Liver (tissue), 9 donors: ENCODE measurements around the gene NAGS. TPM values are rescaled to one million over a fixed set of nuclear protein-coding genes. Genes with fewer than 3 reads are reported as not detected.
A peak's percentile ranks its signal among the peaks of the same experiment; 100 is the strongest.

ENCODE experiments used
- DNase-seq: peaks from one replicate; pipeline ENCODE4 v3.0.0-alpha.2; 2017; ENCODE audit warnings: low spot score
- H3K27ac ChIP-seq, 2 donors: one replicate each; pipeline ENCODE4 v1.7.0; 2013; ENCODE audit warnings: inconsistent platforms in 2 of 2, low read length in 2 of 2, control low read depth in 1 of 2, low read depth in 1 of 2, mild to moderate bottlenecking in 1 of 2
- H3K27me3 ChIP-seq, 4 donors: one replicate each; pipeline versions ENCODE4 v1.6.1 to v1.7.0; 2013; ENCODE audit warnings: low read length in 3 of 4, inconsistent platforms in 1 of 4, mild to moderate bottlenecking in 1 of 4, moderate library complexity in 1 of 4; ENCODE audit not compliant: control insufficient read depth in 4 of 4, insufficient read depth in 4 of 4
- H3K36me3 ChIP-seq, 4 donors: one replicate each; pipeline versions ENCODE4 v1.6.1 to v1.7.0; 2013; ENCODE audit warnings: low read length in 3 of 4, mild to moderate bottlenecking in 3 of 4, low read depth in 1 of 4, moderate library complexity in 1 of 4; ENCODE audit not compliant: control insufficient read depth in 4 of 4, insufficient read depth in 3 of 4
- H3K4me1 ChIP-seq, 4 donors: one replicate each; pipeline versions ENCODE4 v1.6.1 to v1.7.0; 2013; ENCODE audit warnings: low read length in 3 of 4, mild to moderate bottlenecking in 3 of 4, moderate library complexity in 1 of 4; ENCODE audit not compliant: control insufficient read depth in 4 of 4, insufficient read depth in 4 of 4
- H3K4me3 ChIP-seq, 3 donors: one replicate each; pipeline versions ENCODE4 v1.6.1 to v1.7.0; 2013; ENCODE audit warnings: low read length in 3 of 3, control low read depth in 1 of 3, low read depth in 1 of 3, mild to moderate bottlenecking in 1 of 3
- H3K9ac ChIP-seq, 2 donors: one replicate each; pipeline ENCODE4 v1.7.0; 2013; ENCODE audit warnings: low read length in 2 of 2, mild to moderate bottlenecking in 2 of 2, moderate library complexity in 2 of 2, control low read depth in 1 of 2, low read depth in 1 of 2
- H3K9me3 ChIP-seq, 4 donors: one replicate each; pipeline versions ENCODE4 v1.6.1 to v1.7.0; 2013; ENCODE audit warnings: low read length in 3 of 4; ENCODE audit not compliant: control insufficient read depth in 4 of 4
- FOXA2 ChIP-seq: IDR thresholded peaks from 2 replicates; pipeline ENCODE4 v1.6.1; 2016; ENCODE audit warnings: antibody characterized with exemption
- GABPA ChIP-seq, 2 donors: IDR thresholded peaks in 1 of 2; conservative IDR thresholded peaks in 1 of 2; 2 replicates each; pipeline ENCODE4 v1.6.1; 2016; ENCODE audit warnings: antibody characterized with exemption in 2 of 2, mild to moderate bottlenecking in 1 of 2, moderate library complexity in 1 of 2
- HNF4A ChIP-seq, 2 donors: conservative IDR thresholded peaks; 2 replicates each; pipeline ENCODE4 v1.6.1; 2016; ENCODE audit warnings: antibody characterized with exemption in 2 of 2, mild to moderate bottlenecking in 2 of 2
- HNF4G ChIP-seq: IDR thresholded peaks from 2 replicates; pipeline ENCODE4 v1.6.1; 2016; ENCODE audit warnings: antibody characterized with exemption
- JUND ChIP-seq, 2 donors: IDR thresholded peaks; 2 replicates each; pipeline ENCODE4 v1.6.1; 2016; ENCODE audit warnings: antibody characterized with exemption in 2 of 2
- NR2F2 ChIP-seq: IDR thresholded peaks from 2 replicates; pipeline ENCODE4 v1.6.1; 2016; ENCODE audit warnings: antibody characterized with exemption
- RAD21 ChIP-seq, 2 donors: IDR thresholded peaks; 2 replicates each; pipeline ENCODE4 v1.6.1; 2016; ENCODE audit warnings: antibody characterized with exemption in 2 of 2, mild to moderate bottlenecking in 2 of 2
- RXRA ChIP-seq, 2 donors: IDR thresholded peaks; 2 replicates each; pipeline ENCODE4 v1.6.1; 2017 to 2018; ENCODE audit warnings: antibody characterized with exemption in 2 of 2, mild to moderate bottlenecking in 1 of 2
- SP1 ChIP-seq: IDR thresholded peaks from 2 replicates; pipeline ENCODE4 v1.6.1; 2018; ENCODE audit warnings: antibody characterized with exemption, mild to moderate bottlenecking
- TAF1 ChIP-seq: conservative IDR thresholded peaks from 2 replicates; pipeline ENCODE4 v1.6.1; 2016; ENCODE audit warnings: antibody characterized with exemption, mild to moderate bottlenecking
- YY1 ChIP-seq: IDR thresholded peaks from 2 replicates; pipeline ENCODE4 v1.6.1; 2016; ENCODE audit warnings: antibody characterized with exemption, mild to moderate bottlenecking
- WGBS: extraction: QIAGEN DNeasy Blood & Tissue Kit; methylation state at CpG from one replicate; pipeline ENCODE4 v1.1.7; 2013; 5-methylcytosine and 5-hydroxymethylcytosine counted together
- polyA plus RNA-seq, 2 donors: library from polyadenylated mRNA; stranded (reverse) in 1 of 2; unstranded in 1 of 2; fragments of 200-250 nt in 1 of 2; fragments of >200 nt in 1 of 2; fragmentation: Nextera tagmentation in 1 of 2; extraction: Ambion mirVana in 1 of 2; gene quantifications; one replicate each; pipeline versions ENCODE4 v1.2.1 to v1.2.3, GENCODE V29; 2013 to 2015
- total RNA-seq, 2 donors: library from RNA; depleted of rRNA; stranded (reverse); fragments of >200 nt; gene quantifications; one replicate each; pipeline ENCODE4 v1.2.3, GENCODE V29; 2014
- TF ChIP-seq, protein P1 (sequence below): IDR thresholded peaks from 2 replicates; pipeline ENCODE4 v1.6.1; 2016; ENCODE audit warnings: antibody characterized with exemption
- TF ChIP-seq, protein P2 (sequence below): IDR thresholded peaks from 2 replicates; pipeline ENCODE4 v1.6.1; 2016; ENCODE audit warnings: antibody characterized with exemption
- TF ChIP-seq, protein P3 (sequence below): IDR thresholded peaks from 2 replicates; pipeline ENCODE4 v1.6.1; 2016; ENCODE audit warnings: antibody characterized with exemption, mild to moderate bottlenecking
- TF ChIP-seq, protein P4 (sequence below): fragments of 150-350 bp; IDR thresholded peaks from 2 replicates; pipeline ENCODE4 v1.5.1; 2017; ENCODE audit warnings: improper control_type of control experiment, low read depth, low read length; ENCODE audit not compliant: missing input control
- TF ChIP-seq, protein P5 (sequence below): IDR thresholded peaks from 2 replicates; pipeline ENCODE4 v1.6.1; 2016; ENCODE audit warnings: antibody characterized with exemption
- donor health status: healthy.
- donor health status: healthy.
- donor health status: healthy.
- donor health status: healthy.
- donor health status: healthy.

Gene NAGS
- total and polyA plus RNA-seq, 4 donors = 21.5 to 29.8 (median 28.2) TPM

- TF ChIP-seq NR2F2 (no peak), RXRA (IDR thresholded peaks at IDR 0.05) (no peak), YY1 (no peak), HNF4A (conservative IDR thresholded peaks at IDR 0.05) (no peak), GABPA (IDR thresholded peaks at IDR 0.05 in 1 of 2, conservative IDR thresholded peaks at IDR 0.05 in 1 of 2) (no peak), FOXA2 (no peak), SP1 (no peak), JUND (IDR thresholded peaks at IDR 0.05) (no peak), RAD21 (IDR thresholded peaks at IDR 0.05) (no peak), TAF1 (no peak)
- TF ChIP-seq, protein P1, sequence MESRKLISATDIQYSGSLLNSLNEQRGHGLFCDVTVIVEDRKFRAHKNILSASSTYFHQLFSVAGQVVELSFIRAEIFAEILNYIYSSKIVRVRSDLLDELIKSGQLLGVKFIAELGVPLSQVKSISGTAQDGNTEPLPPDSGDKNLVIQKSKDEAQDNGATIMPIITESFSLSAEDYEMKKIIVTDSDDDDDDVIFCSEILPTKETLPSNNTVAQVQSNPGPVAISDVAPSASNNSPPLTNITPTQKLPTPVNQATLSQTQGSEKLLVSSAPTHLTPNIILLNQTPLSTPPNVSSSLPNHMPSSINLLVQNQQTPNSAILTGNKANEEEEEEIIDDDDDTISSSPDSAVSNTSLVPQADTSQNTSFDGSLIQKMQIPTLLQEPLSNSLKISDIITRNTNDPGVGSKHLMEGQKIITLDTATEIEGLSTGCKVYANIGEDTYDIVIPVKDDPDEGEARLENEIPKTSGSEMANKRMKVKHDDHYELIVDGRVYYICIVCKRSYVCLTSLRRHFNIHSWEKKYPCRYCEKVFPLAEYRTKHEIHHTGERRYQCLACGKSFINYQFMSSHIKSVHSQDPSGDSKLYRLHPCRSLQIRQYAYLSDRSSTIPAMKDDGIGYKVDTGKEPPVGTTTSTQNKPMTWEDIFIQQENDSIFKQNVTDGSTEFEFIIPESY = no peak
- TF ChIP-seq, protein P2, sequence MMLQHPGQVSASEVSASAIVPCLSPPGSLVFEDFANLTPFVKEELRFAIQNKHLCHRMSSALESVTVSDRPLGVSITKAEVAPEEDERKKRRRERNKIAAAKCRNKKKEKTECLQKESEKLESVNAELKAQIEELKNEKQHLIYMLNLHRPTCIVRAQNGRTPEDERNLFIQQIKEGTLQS = no peak
- TF ChIP-seq, protein P3, sequence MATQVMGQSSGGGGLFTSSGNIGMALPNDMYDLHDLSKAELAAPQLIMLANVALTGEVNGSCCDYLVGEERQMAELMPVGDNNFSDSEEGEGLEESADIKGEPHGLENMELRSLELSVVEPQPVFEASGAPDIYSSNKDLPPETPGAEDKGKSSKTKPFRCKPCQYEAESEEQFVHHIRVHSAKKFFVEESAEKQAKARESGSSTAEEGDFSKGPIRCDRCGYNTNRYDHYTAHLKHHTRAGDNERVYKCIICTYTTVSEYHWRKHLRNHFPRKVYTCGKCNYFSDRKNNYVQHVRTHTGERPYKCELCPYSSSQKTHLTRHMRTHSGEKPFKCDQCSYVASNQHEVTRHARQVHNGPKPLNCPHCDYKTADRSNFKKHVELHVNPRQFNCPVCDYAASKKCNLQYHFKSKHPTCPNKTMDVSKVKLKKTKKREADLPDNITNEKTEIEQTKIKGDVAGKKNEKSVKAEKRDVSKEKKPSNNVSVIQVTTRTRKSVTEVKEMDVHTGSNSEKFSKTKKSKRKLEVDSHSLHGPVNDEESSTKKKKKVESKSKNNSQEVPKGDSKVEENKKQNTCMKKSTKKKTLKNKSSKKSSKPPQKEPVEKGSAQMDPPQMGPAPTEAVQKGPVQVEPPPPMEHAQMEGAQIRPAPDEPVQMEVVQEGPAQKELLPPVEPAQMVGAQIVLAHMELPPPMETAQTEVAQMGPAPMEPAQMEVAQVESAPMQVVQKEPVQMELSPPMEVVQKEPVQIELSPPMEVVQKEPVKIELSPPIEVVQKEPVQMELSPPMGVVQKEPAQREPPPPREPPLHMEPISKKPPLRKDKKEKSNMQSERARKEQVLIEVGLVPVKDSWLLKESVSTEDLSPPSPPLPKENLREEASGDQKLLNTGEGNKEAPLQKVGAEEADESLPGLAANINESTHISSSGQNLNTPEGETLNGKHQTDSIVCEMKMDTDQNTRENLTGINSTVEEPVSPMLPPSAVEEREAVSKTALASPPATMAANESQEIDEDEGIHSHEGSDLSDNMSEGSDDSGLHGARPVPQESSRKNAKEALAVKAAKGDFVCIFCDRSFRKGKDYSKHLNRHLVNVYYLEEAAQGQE = no peak
- TF ChIP-seq, protein P4, sequence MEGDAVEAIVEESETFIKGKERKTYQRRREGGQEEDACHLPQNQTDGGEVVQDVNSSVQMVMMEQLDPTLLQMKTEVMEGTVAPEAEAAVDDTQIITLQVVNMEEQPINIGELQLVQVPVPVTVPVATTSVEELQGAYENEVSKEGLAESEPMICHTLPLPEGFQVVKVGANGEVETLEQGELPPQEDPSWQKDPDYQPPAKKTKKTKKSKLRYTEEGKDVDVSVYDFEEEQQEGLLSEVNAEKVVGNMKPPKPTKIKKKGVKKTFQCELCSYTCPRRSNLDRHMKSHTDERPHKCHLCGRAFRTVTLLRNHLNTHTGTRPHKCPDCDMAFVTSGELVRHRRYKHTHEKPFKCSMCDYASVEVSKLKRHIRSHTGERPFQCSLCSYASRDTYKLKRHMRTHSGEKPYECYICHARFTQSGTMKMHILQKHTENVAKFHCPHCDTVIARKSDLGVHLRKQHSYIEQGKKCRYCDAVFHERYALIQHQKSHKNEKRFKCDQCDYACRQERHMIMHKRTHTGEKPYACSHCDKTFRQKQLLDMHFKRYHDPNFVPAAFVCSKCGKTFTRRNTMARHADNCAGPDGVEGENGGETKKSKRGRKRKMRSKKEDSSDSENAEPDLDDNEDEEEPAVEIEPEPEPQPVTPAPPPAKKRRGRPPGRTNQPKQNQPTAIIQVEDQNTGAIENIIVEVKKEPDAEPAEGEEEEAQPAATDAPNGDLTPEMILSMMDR = no peak
- Histone ChIP-seq H3K4me3 (no peak overlapping the region), H3K9ac (no peak overlapping the region), H3K27ac (peak overlapping the region; percentile 94 to 98), H3K4me1 (peaks cover 13 to 59% (median 34%) of the 10 kb centered on the region in 4 donors), H3K27me3 (no peaks in the 10 kb centered on the region), H3K36me3 (no peaks in the 10 kb centered on the region), H3K9me3 (no peaks in the 10 kb centered on the region)
- 46% methylated on average over 6 of the region's 6 CpGs for WGBS
- DNase-seq = no peak
These were observed 3.5 kb upstream of the NAGS start for GRCh38 chr17:44000871-44001460.

DNA sequence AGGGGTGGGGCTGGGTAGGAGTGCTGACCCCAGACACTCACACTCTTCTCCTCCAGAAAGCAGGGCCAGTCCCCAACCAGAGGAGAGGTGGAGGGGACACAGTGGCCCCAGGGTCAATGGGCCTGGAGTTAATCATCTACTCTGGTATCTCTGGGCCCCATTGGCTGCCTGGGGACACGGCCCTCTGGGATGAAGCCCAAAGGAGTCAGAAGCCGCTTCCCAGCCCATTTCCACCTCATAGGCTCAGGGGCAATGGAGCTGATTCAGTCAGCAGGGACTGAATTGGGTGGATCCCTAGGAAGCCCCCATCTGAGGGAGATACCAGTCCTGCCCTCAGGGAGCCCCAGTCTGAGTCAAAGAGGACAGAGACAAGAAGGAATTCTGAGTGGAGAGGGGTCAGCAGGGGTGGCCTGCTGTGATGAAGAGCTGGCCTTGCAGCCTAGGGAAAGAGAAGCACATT lies 2.9 kb upstream of the NAGS start:
- Histone ChIP-seq H3K27me3 (no peaks in the 10 kb centered on the region), H3K4me3 (no peak overlapping the region), H3K4me1 (peaks cover 16 to 64% (median 36%) of the 10 kb centered on the region in 4 donors), H3K36me3 (no peaks in the 10 kb centered on the region), H3K9me3 (no peaks in the 10 kb centered on the region), H3K27ac (peak overlapping the region; percentile 94 to 98), H3K9ac (peak overlapping the region in 1 of 2 donors; percentile 50)
- 41% methylated on average over 2 of the region's 2 CpGs for WGBS
- DNase-seq = peak; percentile 70
- TF ChIP-seq, protein P5, sequence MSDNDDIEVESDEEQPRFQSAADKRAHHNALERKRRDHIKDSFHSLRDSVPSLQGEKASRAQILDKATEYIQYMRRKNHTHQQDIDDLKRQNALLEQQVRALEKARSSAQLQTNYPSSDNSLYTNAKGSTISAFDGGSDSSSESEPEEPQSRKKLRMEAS = peak; percentile 60
- TF ChIP-seq, protein P3 = peak; percentile 91
- TF ChIP-seq HNF4A (conservative IDR thresholded peaks at IDR 0.05) (peak; percentile 78 to 84), RXRA (IDR thresholded peaks at IDR 0.05) (peak; percentile 96 to 97), HNF4G (no peak), GABPA (IDR thresholded peaks at IDR 0.05 in 1 of 2, conservative IDR thresholded peaks at IDR 0.05 in 1 of 2) (no peak), TAF1 (peak; percentile 96), YY1 (peak; percentile 81), FOXA2 (no peak)
- TF ChIP-seq, protein P4 = no peak
- TF ChIP-seq, protein P2 = no peak
